SK-N-SH treated with all-trans-retinoic acid at 6 μM for 48 hours (cell line): ENCODE measurements around the gene LXN.

Experiments used
- ATAC-seq: fragments of 200-7000 bp; cut with Tn5 transposase; 3 replicates; pipeline ENCODE4 v1.9.1; 2020; ENCODE audit warnings: mild to moderate bottlenecking, moderate library complexity
- ARNTL ChIP-seq: fragments of 450-650 bp; formaldehyde crosslinking; IDR thresholded peaks from 2 replicates; pipeline ENCODE4 v1.5.0; 2020; ENCODE audit warnings: low read depth, mild to moderate bottlenecking, moderate library complexity, borderline replicate concordance
- BACH2 ChIP-seq: fragments of 250-450 bp; sonication (Bioruptor Pico); IDR thresholded peaks from 2 replicates; pipeline ENCODE4 v1.9.0; 2021; ENCODE audit warnings: mild to moderate bottlenecking, borderline replicate concordance
- CREB5 ChIP-seq: fragments of 250-450 bp; sonication (Bioruptor Pico); IDR thresholded peaks from 2 replicates; pipeline ENCODE4 v1.5.1; 2020; ENCODE audit warnings: low read depth, mild to moderate bottlenecking, moderate library complexity
- CSDC2 ChIP-seq: fragments of 250-450 bp; sonication (Bioruptor Pico); IDR thresholded peaks from 2 replicates; pipeline ENCODE4 v1.5.0; 2020; ENCODE audit warnings: mild to moderate bottlenecking, moderate library complexity
- CSRNP3 ChIP-seq: fragments of 250-450 bp; sonication (Bioruptor Pico); IDR thresholded peaks from 2 replicates; pipeline ENCODE4 v1.5.1; 2021; ENCODE audit warnings: mild to moderate bottlenecking, moderate library complexity
- ESRRG ChIP-seq: fragments of 250-450 bp; sonication (Bioruptor Pico); IDR thresholded peaks from 2 replicates; pipeline ENCODE4 v1.6.1; 2021; ENCODE audit warnings: mild to moderate bottlenecking
- GLIS3 ChIP-seq: fragments of 250-450 bp; sonication (Bioruptor Pico); IDR thresholded peaks from 2 replicates; pipeline ENCODE4 v1.5.0; 2020; ENCODE audit warnings: mild to moderate bottlenecking, moderate library complexity
- ISL1 ChIP-seq: fragments of 250-450 bp; sonication (Bioruptor Pico); IDR thresholded peaks from 2 replicates; pipeline ENCODE4 v2.1.2; 2022; ENCODE audit warnings: mild to moderate bottlenecking, moderate library complexity
- OSR1 ChIP-seq: fragments of 250-450 bp; sonication (Bioruptor Pico); IDR thresholded peaks from 2 replicates; pipeline ENCODE4 v1.8.0; 2022; ENCODE audit warnings: moderate library complexity, mild to moderate bottlenecking, inconsistent platforms
- PATZ1 ChIP-seq: fragments of 250-450 bp; sonication (Bioruptor Pico); IDR thresholded peaks from 2 replicates; pipeline ENCODE4 v1.8.0; 2020; ENCODE audit warnings: mild to moderate bottlenecking, moderate library complexity, borderline replicate concordance
- POU6F1 ChIP-seq: fragments of 250-450 bp; sonication (Bioruptor Pico); IDR thresholded peaks from 2 replicates; pipeline ENCODE4 v1.8.0; 2021; ENCODE audit warnings: low read depth, mild to moderate bottlenecking, moderate library complexity, borderline replicate concordance
- PPARA ChIP-seq: fragments of 250-450 bp; sonication (Bioruptor Pico); IDR thresholded peaks from 2 replicates; pipeline ENCODE4 v1.5.0; 2020; ENCODE audit warnings: mild to moderate bottlenecking, borderline replicate concordance
- RARB ChIP-seq: fragments of 250-450 bp; sonication (Bioruptor Pico); IDR thresholded peaks from 2 replicates; pipeline ENCODE4 v1.8.0; 2021; ENCODE audit warnings: mild to moderate bottlenecking, moderate library complexity
- SNAI2 ChIP-seq: fragments of 250-450 bp; sonication (Bioruptor Pico); IDR thresholded peaks from 2 replicates; pipeline ENCODE4 v1.5.0; 2020; ENCODE audit warnings: mild to moderate bottlenecking, moderate library complexity
- TCF4 ChIP-seq: fragments of 250-450 bp; sonication (Bioruptor Pico); IDR thresholded peaks from 2 replicates; pipeline ENCODE4 v1.8.0; 2021; ENCODE audit warnings: mild to moderate bottlenecking, moderate library complexity, borderline replicate concordance
- TOX ChIP-seq: fragments of 250-450 bp; sonication (Bioruptor Pico); IDR thresholded peaks from 2 replicates; pipeline ENCODE4 v1.8.0; 2021; ENCODE audit warnings: mild to moderate bottlenecking, moderate library complexity, borderline replicate concordance
- TSHZ2 ChIP-seq: fragments of 250-450 bp; sonication (Bioruptor Pico); IDR thresholded peaks from 2 replicates; pipeline ENCODE4 v1.5.0; 2020; ENCODE audit warnings: mild to moderate bottlenecking, moderate library complexity
- ZC3H10 ChIP-seq: fragments of 250-450 bp; sonication (Bioruptor Pico); IDR thresholded peaks from 2 replicates; pipeline ENCODE4 v1.5.1; 2021; ENCODE audit warnings: mild to moderate bottlenecking, moderate library complexity
- ZFP30 ChIP-seq: fragments of 450-650 bp; formaldehyde crosslinking; IDR thresholded peaks from 2 replicates; pipeline ENCODE4 v1.5.0; 2022; ENCODE audit warnings: mild to moderate bottlenecking, moderate library complexity
- ZNF565 ChIP-seq: fragments of 450-650 bp; formaldehyde crosslinking; conservative IDR thresholded peaks from 2 replicates; pipeline ENCODE4 v1.5.0; 2020; ENCODE audit warnings: low read depth, mild to moderate bottlenecking, moderate library complexity
- ZNF8 ChIP-seq: fragments of 450-650 bp; formaldehyde crosslinking; IDR thresholded peaks from 2 replicates; pipeline ENCODE4 v1.5.0; 2020; ENCODE audit warnings: mild to moderate bottlenecking, moderate library complexity

The LXN gene

GRCh38 chr3:158717576-158717975 is 45.1 kb upstream of the LXN start:
- TF ChIP-seq ZFP30 (CRISPR knock-in tag) (no peak), ARNTL (CRISPR knock-in tag) (no peak), ESRRG (CRISPR knock-in tag) (no peak), PPARA (CRISPR knock-in tag) (no peak), ISL1 (no peak)
- ATAC-seq: peak; percentile 40

- ATAC-seq: no peak
- TF ChIP-seq GLIS3 (CRISPR knock-in tag) (no peak), BACH2 (CRISPR knock-in tag) (no peak), ZNF565 (CRISPR knock-in tag) (no peak), PPARA (CRISPR knock-in tag) (no peak), ZFP30 (CRISPR knock-in tag) (no peak), PATZ1 (CRISPR knock-in tag) (no peak), ARNTL (CRISPR knock-in tag) (no peak)
- TF ChIP-seq, all 23 proteins: peak for 0
These were observed 40.6 kb upstream of the LXN start for GRCh38 chr3:158713094-158713499.

GRCh38 chr3:158712443-158712842 is 40.0 kb upstream of the LXN start:
- TF ChIP-seq CSDC2 (CRISPR knock-in tag): no peak
- TF ChIP-seq CSRNP3: no peak
- TF ChIP-seq PPARA (CRISPR knock-in tag): no peak
- TF ChIP-seq, all 23 proteins: peak for 0
- no peak for ATAC-seq

- peak; percentile 30; the same call in 2 of the 3 replicates for ATAC-seq
- TF ChIP-seq SNAI2 (CRISPR knock-in tag) (no peak), ARNTL (CRISPR knock-in tag) (no peak), ZC3H10 (CRISPR knock-in tag) (no peak), PPARA (CRISPR knock-in tag) (no peak), TOX (CRISPR knock-in tag) (no peak), BACH2 (CRISPR knock-in tag) (no peak), ZNF8 (CRISPR knock-in tag) (no peak), ESRRG (CRISPR knock-in tag) (no peak), GLIS3 (CRISPR knock-in tag) (no peak), ZNF565 (CRISPR knock-in tag) (no peak), TSHZ2 (CRISPR knock-in tag) (no peak), CSDC2 (CRISPR knock-in tag) (no peak), RARB (CRISPR knock-in tag) (no peak), CREB5 (CRISPR knock-in tag) (no peak), TCF4 (CRISPR knock-in tag) (no peak), CSRNP3 (no peak), OSR1 (CRISPR knock-in tag) (no peak), POU6F1 (no peak), ZFP30 (CRISPR knock-in tag) (no peak), PATZ1 (CRISPR knock-in tag) (no peak)
These were observed 39.4 kb upstream of the LXN start for GRCh38 chr3:158711886-158712285.
